GM21576 (cell line): Measurements from ENCODE around the gene FAM229B.

ENCODE experiments used
- ATAC-seq: cut with Tn5 transposase; IDR thresholded peaks from one replicate; pipeline ENCODE4 v1.9.1; 2021; ENCODE audit warnings: mild to moderate bottlenecking, moderate library complexity; ENCODE audit not compliant: unreplicated experiment

FAM229B gene

DNA sequence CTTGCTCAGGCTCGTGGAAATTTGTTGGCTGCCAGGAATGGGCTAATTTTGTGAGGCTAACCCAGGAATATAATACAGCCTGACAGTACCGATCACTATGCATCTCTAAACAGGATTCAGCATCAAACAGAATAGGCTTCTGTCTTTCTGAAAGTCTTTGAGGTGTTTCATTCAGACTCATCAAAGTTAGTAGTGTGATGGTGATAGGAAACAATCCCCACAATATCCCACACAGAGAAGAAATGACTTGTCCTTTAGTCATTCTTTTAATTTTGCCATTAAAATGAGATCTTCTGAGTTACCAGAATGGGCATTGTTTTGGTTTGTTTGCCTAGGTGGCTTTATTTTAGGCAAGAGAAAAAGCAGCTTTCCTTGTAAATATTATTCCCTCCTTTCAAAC lies 54.3 kb downstream of the FAM229B start:
- no peak for ATAC-seq

DNA sequence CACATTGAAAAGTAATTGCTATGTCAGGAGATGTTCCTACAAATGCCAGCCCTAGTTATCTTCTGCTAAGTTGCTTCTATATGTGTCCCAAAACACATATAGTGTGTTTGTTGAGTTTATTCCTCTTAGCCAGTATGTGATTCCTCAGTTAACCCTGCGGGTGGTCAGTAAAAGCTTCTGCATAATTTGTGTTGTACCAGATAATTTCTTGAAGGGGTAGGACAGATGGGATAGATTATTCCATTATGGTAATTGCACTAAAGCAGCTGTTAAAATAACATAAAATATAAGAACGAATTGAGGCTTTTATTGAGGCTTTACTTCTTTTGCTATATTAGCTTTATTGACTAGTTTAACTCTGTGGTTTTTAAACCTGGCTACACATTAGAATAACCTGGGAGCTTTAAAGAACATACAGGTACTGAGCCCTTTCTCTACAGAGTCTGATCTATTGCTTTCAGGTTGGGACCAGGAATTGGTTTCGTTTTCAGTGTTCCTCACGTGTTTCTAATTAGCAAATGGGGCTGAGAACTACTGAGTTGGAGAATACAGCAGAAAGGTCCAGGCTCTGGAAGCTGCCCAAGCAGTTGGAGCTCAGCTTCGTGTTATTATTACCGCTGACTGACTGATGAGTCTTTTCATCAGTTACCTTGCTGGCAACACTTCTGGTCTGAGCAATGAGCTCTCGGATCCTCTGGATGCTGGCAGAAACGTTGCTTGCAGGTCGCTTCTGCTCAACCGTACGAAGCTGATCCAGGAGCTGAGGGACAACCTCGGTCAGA lies 56.9 kb downstream of the FAM229B start:
- no peak for ATAC-seq

DNA sequence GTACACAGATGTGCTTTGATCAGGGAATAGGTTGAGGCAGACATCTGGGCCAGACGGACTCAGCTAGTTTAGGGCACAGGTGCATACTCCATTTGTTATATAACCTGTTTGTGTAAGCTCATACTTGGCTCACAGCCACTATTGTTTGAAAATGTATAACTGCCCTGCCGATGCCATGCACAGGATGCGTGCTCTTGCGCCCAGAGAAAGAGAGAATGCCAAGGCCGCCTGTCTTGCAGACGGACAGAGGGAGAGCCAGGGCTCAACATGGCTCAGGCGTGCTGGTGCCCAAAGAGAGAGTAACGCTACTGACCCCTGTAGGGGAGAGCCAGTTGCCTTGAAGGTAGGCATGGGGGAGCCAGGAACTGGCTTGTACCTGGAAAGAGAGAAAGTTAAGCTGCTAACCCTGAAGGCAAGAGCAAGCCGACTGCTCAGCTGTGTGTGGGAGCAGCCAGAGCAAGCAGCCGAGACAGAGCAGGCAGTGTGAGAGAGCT lies 57.7 kb downstream of the FAM229B start:
- ATAC-seq, result no peak

DNA sequence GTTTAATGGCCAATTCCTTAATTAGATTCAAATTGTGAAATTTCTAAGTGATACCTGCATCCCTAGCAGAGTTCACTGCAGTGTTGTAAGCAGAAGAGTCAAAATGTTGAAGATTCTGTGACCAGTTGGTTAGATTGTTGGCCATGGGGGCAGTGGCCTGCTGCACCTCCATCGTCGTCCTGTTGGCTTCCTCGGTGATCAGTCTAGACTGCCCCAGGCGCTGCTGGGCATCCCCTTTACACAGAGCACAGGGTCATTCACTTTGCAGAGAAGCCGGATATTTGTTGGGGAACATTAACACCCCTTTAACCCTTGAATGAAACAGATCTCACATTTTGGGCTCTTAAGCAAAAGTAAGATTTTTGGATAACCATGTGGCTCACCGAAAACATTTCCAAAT lies 60.7 kb downstream of the FAM229B start:
- no peak for ATAC-seq

DNA sequence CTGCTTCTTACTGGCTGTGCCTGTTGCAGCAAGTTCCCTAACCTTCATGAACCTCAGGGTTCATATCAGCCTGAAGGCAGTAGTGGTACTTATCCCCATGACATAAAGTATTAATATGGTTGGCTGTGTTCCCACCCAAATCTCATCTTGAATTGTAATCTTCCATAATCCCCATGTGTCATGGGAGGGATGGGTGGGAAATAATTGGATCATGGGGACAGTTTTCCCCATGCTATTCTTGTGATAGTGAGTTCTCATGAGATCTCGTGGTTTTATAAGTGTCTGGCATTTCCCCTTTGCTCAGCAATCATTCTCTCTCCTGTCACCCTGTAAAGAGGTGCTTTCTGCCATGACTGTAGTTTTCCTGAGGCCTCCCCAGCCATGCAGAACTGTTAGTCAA lies 61.8 kb downstream of the FAM229B start:
- no peak for ATAC-seq

DNA sequence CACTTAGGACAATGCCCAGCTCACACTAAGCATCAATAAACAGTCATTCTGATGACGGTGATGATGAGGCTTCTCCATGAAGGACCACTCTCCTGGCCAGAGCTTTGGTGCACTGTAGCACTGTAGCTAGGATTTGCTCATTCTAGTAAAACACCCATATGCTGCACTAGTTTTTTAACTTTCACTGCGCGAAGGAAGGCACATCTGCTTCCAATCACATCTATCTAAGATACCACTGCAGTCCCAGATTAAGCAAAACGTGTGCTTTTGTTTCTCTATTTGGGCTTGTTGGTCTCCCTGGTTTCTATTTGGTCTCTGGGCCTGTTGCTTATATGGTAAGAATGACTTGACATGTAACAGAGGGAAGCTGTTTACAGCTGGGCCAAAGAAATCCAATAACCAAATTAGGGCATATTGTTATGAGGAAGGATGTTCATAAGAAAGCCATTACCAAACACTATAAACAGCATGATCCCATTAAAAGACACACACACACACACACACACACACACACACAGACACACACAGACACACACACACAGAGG lies 62.4 kb downstream of the FAM229B start:
- no peak for ATAC-seq

DNA sequence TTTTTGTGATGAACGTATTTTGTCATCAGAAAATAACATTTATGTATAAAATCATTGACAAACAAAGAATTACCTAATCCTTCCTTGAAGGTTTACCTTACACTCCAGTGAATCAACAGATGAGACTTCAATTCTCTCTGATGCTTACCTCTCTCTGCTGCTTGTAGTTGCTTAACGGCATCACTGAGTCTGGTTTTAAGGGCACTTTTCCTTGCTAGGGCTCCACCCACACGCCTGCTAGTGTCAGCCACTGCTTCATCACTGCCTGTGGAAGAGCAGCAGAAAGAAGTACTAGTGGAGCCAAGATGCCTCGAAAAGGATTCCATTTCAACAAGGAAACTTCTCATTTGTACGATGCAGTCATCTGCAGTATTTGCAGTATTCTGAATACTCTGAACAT lies 63.0 kb downstream of the FAM229B start:
- no peak for ATAC-seq
